ENCODE data around the gene MBD3L1. TPM values are rescaled to one million over a fixed set of nuclear protein-coding genes. Genes with fewer than 3 reads are reported as not detected.

MBD3L1 gene
- total RNA-seq, 2 experiments from 2014 or later = not detected

- TF ChIP-seq CTCF (conservative IDR thresholded peaks at IDR 0.05; ENCODE audit: low read length) (peak; percentile 44; the same call in 1 of the 2 replicates), EZH2phosphoT487 (IDR thresholded peaks at IDR 0.05; ENCODE audit: borderline replicate concordance, low read depth, low read length) (no peak)
- H3K27ac ChIP-seq (ENCODE audit: low read depth, low read length, poor library complexity, severe bottlenecking) = no peak overlapping the region
- intact Hi-C loops (cut with micrococcal nuclease; ENCODE audit: unreplicated experiment) = no loop called here
- no peaks in the 10 kb centered on the region for H4K20me1 ChIP-seq (ENCODE audit: insufficient read depth, low read length)
- H3K4me2 ChIP-seq (ENCODE audit: low read length) = no peak overlapping the region
- BruUV-seq (replicated peaks) = no TSS peak
- H3K79me2 ChIP-seq (ENCODE audit: insufficient read depth, low read depth, low read length) = no peaks in the 10 kb centered on the region
- ChIA-PET POLR2A (no interaction called here), CTCF (ENCODE audit: unreplicated experiment) (no interaction called here)
- H3K36me3 ChIP-seq (ENCODE audit: insufficient read depth, low read length) = no peaks in the 10 kb centered on the region; the same call in 1 of the 2 replicates
- H3K9me3 ChIP-seq (ENCODE audit: low read length) = no peaks in the 10 kb centered on the region
- H3K9me2 ChIP-seq (ENCODE audit: insufficient read depth, low read length) = no peaks in the 10 kb centered on the region
- no peak overlapping the region for H3K4me3 ChIP-seq (ENCODE audit: low read depth, low read length, poor library complexity, severe bottlenecking)
- peaks cover 2% of the 10 kb centered on the region for H3K4me1 ChIP-seq (ENCODE audit: insufficient read depth, low read length, poor library complexity, severe bottlenecking)
- H2AFZ ChIP-seq (ENCODE audit: low read length) = no peak overlapping the region
- DNase-seq (ENCODE audit: low spot score) = peak; percentile 7
Measured at GRCh38 chr19:8826371-8826770, 5.8 kb upstream of the MBD3L1 start.

DNA sequence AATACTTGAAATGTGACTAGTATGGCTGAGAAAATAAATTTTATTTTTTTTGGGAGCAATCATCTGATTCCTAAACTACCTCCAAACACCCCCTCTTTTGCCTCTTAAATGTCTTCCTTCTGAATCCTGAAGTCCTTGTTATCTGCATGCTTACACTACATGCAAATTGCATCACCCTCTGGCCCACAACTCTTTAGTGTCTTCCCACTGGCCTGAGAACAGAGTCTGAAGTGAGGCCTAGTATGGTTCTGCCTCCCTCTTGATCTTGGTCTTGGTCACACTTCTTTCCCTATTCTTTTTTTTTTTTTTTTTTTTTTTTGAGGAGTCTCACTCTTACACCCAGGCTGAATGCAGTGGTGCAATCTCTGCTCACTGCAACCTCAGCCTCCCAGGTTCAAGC is 4.9 kb upstream of the MBD3L1 start:
- H3K36me3 ChIP-seq (ENCODE audit: insufficient read depth, low read length) = no peaks in the 10 kb centered on the region; the same call in 1 of the 2 replicates
- no peaks in the 10 kb centered on the region for H3K9me2 ChIP-seq (ENCODE audit: insufficient read depth, low read length)
- no peaks in the 10 kb centered on the region for H4K20me1 ChIP-seq (ENCODE audit: insufficient read depth, low read length)
- ChIA-PET POLR2A (interaction anchor here (0.6 kb wide), 1 partner anchor 18 kb away, joined by 3 read pairs; no protein-coding TSS in a partner anchor), CTCF (ENCODE audit: unreplicated experiment) (no interaction called here)
- H3K4me2 ChIP-seq (ENCODE audit: low read length) = no peak overlapping the region
- TF ChIP-seq EZH2phosphoT487 (IDR thresholded peaks at IDR 0.05; ENCODE audit: borderline replicate concordance, low read depth, low read length) (no peak), CTCF (conservative IDR thresholded peaks at IDR 0.05; ENCODE audit: low read length) (no peak)
- H3K9me3 ChIP-seq (ENCODE audit: low read length) = no peaks in the 10 kb centered on the region
- no TSS peak for BruUV-seq (replicated peaks)
- no peak for DNase-seq (ENCODE audit: low spot score)
- peaks cover 3% of the 10 kb centered on the region for H3K4me1 ChIP-seq (ENCODE audit: insufficient read depth, low read length, poor library complexity, severe bottlenecking)
- no peaks in the 10 kb centered on the region for H3K79me2 ChIP-seq (ENCODE audit: insufficient read depth, low read depth, low read length)
- no peak overlapping the region for H3K27ac ChIP-seq (ENCODE audit: low read depth, low read length, poor library complexity, severe bottlenecking)
- H3K4me3 ChIP-seq (ENCODE audit: low read depth, low read length, poor library complexity, severe bottlenecking) = no peak overlapping the region
- intact Hi-C loops (cut with micrococcal nuclease; ENCODE audit: unreplicated experiment) = no loop called here
- no peak overlapping the region for H2AFZ ChIP-seq (ENCODE audit: low read length)

GRCh38 chr19:8831373-8831772 is 804 bp upstream of the MBD3L1 start:
- peak overlapping the region; percentile 73 for H3K4me2 ChIP-seq (ENCODE audit: low read length)
- no peaks in the 10 kb centered on the region for H3K79me2 ChIP-seq (ENCODE audit: insufficient read depth, low read depth, low read length)
- ChIA-PET CTCF (ENCODE audit: unreplicated experiment) (no interaction called here), POLR2A (interaction anchor here (0.6 kb wide), 1 partner anchor 651 kb away, joined by 3 read pairs; no protein-coding TSS in a partner anchor)
- peak overlapping the region; percentile 74 for H3K4me3 ChIP-seq (ENCODE audit: low read depth, low read length, poor library complexity, severe bottlenecking)
- no peak for DNase-seq (ENCODE audit: low spot score)
- TSS peak; percentile 70 for BruUV-seq (replicated peaks)
- no peaks in the 10 kb centered on the region for H3K9me3 ChIP-seq (ENCODE audit: low read length)
- no peaks in the 10 kb centered on the region for H3K9me2 ChIP-seq (ENCODE audit: insufficient read depth, low read length)
- H3K27ac ChIP-seq (ENCODE audit: low read depth, low read length, poor library complexity, severe bottlenecking) = peak overlapping the region; percentile 58
- peak overlapping the region; percentile 70; the same call in 1 of the 2 replicates for H2AFZ ChIP-seq (ENCODE audit: low read length)
- H4K20me1 ChIP-seq (ENCODE audit: insufficient read depth, low read length) = no peaks in the 10 kb centered on the region
- TF ChIP-seq CTCF (conservative IDR thresholded peaks at IDR 0.05; ENCODE audit: low read length) = no peak
- TF ChIP-seq EZH2phosphoT487 (IDR thresholded peaks at IDR 0.05; ENCODE audit: borderline replicate concordance, low read depth, low read length) = no peak
- peaks cover 9% of the 10 kb centered on the region for H3K4me1 ChIP-seq (ENCODE audit: insufficient read depth, low read length, poor library complexity, severe bottlenecking)
- H3K36me3 ChIP-seq (ENCODE audit: insufficient read depth, low read length) = no peaks in the 10 kb centered on the region
- intact Hi-C loops (cut with micrococcal nuclease; ENCODE audit: unreplicated experiment) = no loop called here
